H1 (cell line): Measurements from ENCODE around the gene SH3RF3. TPM values are rescaled to one million over a fixed set of nuclear protein-coding genes. Genes with fewer than 3 reads are reported as not detected.

Experiments used
- CTCF ChIA-PET: fragments of 300-600 bp; sonication (Branson Sonifier 250); formaldehyde crosslinking; loops from one replicate; lab custom pipeline; 2021; ENCODE audit not compliant: partially characterized antibody; lab: Charles Lee
- POLR2A ChIA-PET: fragments of 300-600 bp; sonication (Branson Sonifier 250); formaldehyde crosslinking; loops from one replicate; lab custom pipeline; 2021; ENCODE audit warnings: inconsistent platforms; ENCODE audit not compliant: partially characterized antibody; lab: Charles Lee
- DNase-seq, 2 experiments: peaks; one replicate each; pipeline versions ENCODE4 v3.0.0 to v3.0.0-alpha.2; 2010 to 2022; ENCODE audit warnings: low spot score in 2 of 2, low read depth in 1 of 2, mixed read lengths in 1 of 2
- FAIRE-seq: peaks from 2 replicates; lab custom pipeline; 2011; peaks lifted over from hg19 to GRCh38; lab: Jason Lieb, UNC
- H2AFZ ChIP-seq: 2 replicates; pipeline ENCODE4 v1.8.1; 2012; ENCODE audit warnings: low read length, inconsistent platforms
- H2AK5ac ChIP-seq: 2 replicates; pipeline ENCODE4 v1.6.1; 2013; ENCODE audit warnings: low read depth, low read length
- H2BK120ac ChIP-seq: replicated peaks from 2 replicates; pipeline ENCODE3; 2013; ENCODE audit warnings: low read depth, low read length, inconsistent platforms
- H2BK12ac ChIP-seq: 2 replicates; pipeline ENCODE4 v1.6.1; 2013; ENCODE audit warnings: low read depth, low read length
- H2BK15ac ChIP-seq: 2 replicates; pipeline ENCODE4 v1.6.1; 2013; ENCODE audit warnings: low read length
- H2BK20ac ChIP-seq: 2 replicates; pipeline ENCODE4 v1.6.1; 2013; ENCODE audit warnings: low read length
- H2BK5ac ChIP-seq: 2 replicates; pipeline ENCODE4 v1.6.1; 2013; ENCODE audit warnings: low read depth, low read length
- H3K14ac ChIP-seq: 2 replicates; pipeline ENCODE4 v1.6.1; 2013; ENCODE audit warnings: inconsistent platforms; ENCODE audit not compliant: insufficient read length
- H3K18ac ChIP-seq: 2 replicates; pipeline ENCODE4 v1.6.1; 2013; ENCODE audit warnings: low read length; ENCODE audit errors: extremely low read depth
- H3K23ac ChIP-seq: 2 replicates; pipeline ENCODE4 v1.6.1; 2013; ENCODE audit warnings: inconsistent platforms; ENCODE audit not compliant: insufficient read length
- H3K23me2 ChIP-seq: 2 replicates; pipeline ENCODE4 v1.6.1; 2013; ENCODE audit warnings: low read depth, low read length
- H3K27ac ChIP-seq: 2 replicates; pipeline ENCODE4 v1.6.1; 2011; ENCODE audit warnings: low read depth, low read length, inconsistent platforms
- H3K27me3 ChIP-seq, 4 experiments: replicated peaks in 1 of 4; 1 replicate in 1 of 4; 2 replicates in 3 of 4; pipeline versions ENCODE4 v1.6.1 to v1.8.1; 2011 to 2013; ENCODE audit warnings: low read length in 3 of 4, mild to moderate bottlenecking in 3 of 4, inconsistent platforms in 2 of 4, mixed read lengths in 2 of 4, moderate library complexity in 1 of 4; ENCODE audit not compliant: control insufficient read depth in 3 of 4, insufficient read depth in 3 of 4; ENCODE audit errors: extremely low read depth in 1 of 4
- H3K36me3 ChIP-seq, 4 experiments: 2 replicates each; pipeline versions ENCODE4 v1.6.1 to v1.8.1; 2011 to 2013; ENCODE audit warnings: mild to moderate bottlenecking in 4 of 4, low read length in 3 of 4, moderate library complexity in 2 of 4, control low read depth in 1 of 4, inconsistent platforms in 1 of 4; ENCODE audit not compliant: insufficient read depth in 4 of 4, control insufficient read depth in 2 of 4
- H3K4ac ChIP-seq: replicated peaks from 2 replicates; pipeline ENCODE3; 2013; ENCODE audit warnings: low read length, low read depth, mixed read lengths, inconsistent platforms; ENCODE audit not compliant: insufficient read length
- H3K4me1 ChIP-seq, 4 experiments: replicated peaks in 1 of 4; 1 replicate in 1 of 4; 2 replicates in 3 of 4; pipeline versions ENCODE4 v1.6.1 to v1.8.1; 2011 to 2013; ENCODE audit warnings: low read length in 3 of 4, inconsistent platforms in 2 of 4, mixed read lengths in 1 of 4; ENCODE audit not compliant: insufficient read depth in 4 of 4, control insufficient read depth in 3 of 4
- H3K4me2 ChIP-seq, 2 experiments: 2 replicates each; pipeline versions ENCODE4 v1.6.1 to v1.8.1; 2011 to 2013; ENCODE audit warnings: low read depth in 2 of 2, low read length in 2 of 2, control low read depth in 1 of 2, inconsistent platforms in 1 of 2, mild to moderate bottlenecking in 1 of 2; ENCODE audit not compliant: insufficient read depth in 1 of 2
- H3K4me3 ChIP-seq, 4 experiments: fragments of 200-600, 300-600 bp in 1 of 4; sonication (generic), shearing (Covaris generic), sonication (Bioruptor Twin) in 1 of 4; 2 replicates each; pipeline versions ENCODE4 v1.5.1 to v1.8.1; 2011 to 2016; ENCODE audit warnings: low read length in 4 of 4, low read depth in 3 of 4, control low read depth in 2 of 4, inconsistent platforms in 2 of 4, mild to moderate bottlenecking in 2 of 4, mixed read lengths in 1 of 4, moderate library complexity in 1 of 4; ENCODE audit not compliant: insufficient read depth in 2 of 4; ENCODE audit errors: extremely low read depth in 1 of 4
- H3K56ac ChIP-seq: replicated peaks from 2 replicates; pipeline ENCODE3; 2013; ENCODE audit warnings: low read depth, mild to moderate bottlenecking, mixed read lengths, low read length, inconsistent platforms; ENCODE audit not compliant: insufficient read length
- H3K79me1 ChIP-seq: 2 replicates; pipeline ENCODE4 v1.6.1; 2013; ENCODE audit warnings: low read depth, low read length, control low read depth
- H3K79me2 ChIP-seq, 2 experiments: 2 replicates each; pipeline versions ENCODE4 v1.6.1 to v1.8.1; 2012 to 2013; ENCODE audit warnings: low read length in 2 of 2, mild to moderate bottlenecking in 2 of 2, inconsistent platforms in 1 of 2; ENCODE audit not compliant: insufficient read depth in 2 of 2, control insufficient read depth in 1 of 2
- H3K9ac ChIP-seq, 4 experiments: replicated peaks in 1 of 4; 1 replicate in 1 of 4; 2 replicates in 3 of 4; pipeline versions ENCODE4 v1.6.1 to v1.8.1; 2011 to 2013; ENCODE audit warnings: low read depth in 3 of 4, low read length in 3 of 4, control low read depth in 2 of 4, mild to moderate bottlenecking in 2 of 4, moderate library complexity in 2 of 4, inconsistent platforms in 1 of 4; ENCODE audit errors: extremely low read depth in 1 of 4
- H3K9me3 ChIP-seq, 2 experiments: 2 replicates each; pipeline versions ENCODE4 v1.6.1 to v1.8.1; 2012 to 2013; ENCODE audit warnings: mild to moderate bottlenecking in 2 of 2, moderate library complexity in 2 of 2, control low read depth in 1 of 2, inconsistent platforms in 1 of 2, low read depth in 1 of 2, low read length in 1 of 2, mixed read lengths in 1 of 2; ENCODE audit not compliant: insufficient read depth in 2 of 2
- H4K20me1 ChIP-seq, 2 experiments: replicated peaks in 1 of 2; 2 replicates each; pipeline versions ENCODE3 to v1.8.1; 2011 to 2013; ENCODE audit warnings: inconsistent platforms in 2 of 2, low read length in 2 of 2, mild to moderate bottlenecking in 1 of 2; ENCODE audit not compliant: insufficient read depth in 2 of 2, control insufficient read depth in 1 of 2
- H4K5ac ChIP-seq: 2 replicates; pipeline ENCODE4 v1.6.1; 2013; ENCODE audit warnings: low read length, low read depth, mixed read lengths, inconsistent platforms; ENCODE audit not compliant: insufficient read length
- H4K8ac ChIP-seq: 2 replicates; pipeline ENCODE4 v1.8.0; 2013; ENCODE audit warnings: mild to moderate bottlenecking, moderate library complexity, low read length, inconsistent platforms; ENCODE audit not compliant: insufficient read depth; ENCODE audit errors: extremely low read depth
- H4K91ac ChIP-seq: replicated peaks from 2 replicates; pipeline ENCODE3; 2013; ENCODE audit warnings: low read length, mixed read lengths, inconsistent platforms; ENCODE audit not compliant: insufficient read length
- CBX5 ChIP-seq: fragments of 300-800, 300-1000 bp; sonication (generic); IDR thresholded peaks from 2 replicates; pipeline ENCODE4 v1.7.1; 2016; ENCODE audit warnings: antibody characterized with exemption, low read length, low read depth
- CEBPB ChIP-seq: IDR thresholded peaks from 2 replicates; pipeline ENCODE4 v1.6.1; 2012; ENCODE audit warnings: low read depth, low read length
- CHD1 ChIP-seq: IDR thresholded peaks from 2 replicates; pipeline ENCODE4 v1.6.1; 2012; ENCODE audit warnings: low read depth, low read length, improper control_type of control experiment
- CHD2 ChIP-seq: IDR thresholded peaks from 2 replicates; pipeline ENCODE4 v1.6.1; 2012; ENCODE audit warnings: low read length, improper control_type of control experiment
- EGR1 ChIP-seq: IDR thresholded peaks from 2 replicates; pipeline ENCODE4 v1.6.1; 2011; ENCODE audit warnings: low read depth, low read length, borderline replicate concordance
- EZH2 ChIP-seq: fragments of 200-600 bp; sonication (generic); IDR thresholded peaks from 2 replicates; pipeline ENCODE4 v1.7.1; 2012; ENCODE audit warnings: low read depth, mild to moderate bottlenecking, moderate library complexity, low read length, inconsistent platforms; ENCODE audit not compliant: severe bottlenecking
- FOSL1 ChIP-seq: IDR thresholded peaks from 2 replicates; pipeline ENCODE4 v1.6.1; 2011; ENCODE audit warnings: mild to moderate bottlenecking, low read depth, low read length, moderate library complexity; ENCODE audit not compliant: insufficient read depth
- GTF2F1 ChIP-seq: IDR thresholded peaks from 2 replicates; pipeline ENCODE4 v1.6.1; 2012; ENCODE audit warnings: low read depth, low read length, improper control_type of control experiment, borderline replicate concordance
- HDAC6 ChIP-seq: IDR thresholded peaks from one replicate; pipeline ENCODE4 v1.7.1; 2012; ENCODE audit warnings: low read depth, mild to moderate bottlenecking, inconsistent platforms, low read length, moderate library complexity
- KDM1A ChIP-seq: fragments of 200-600, 300-600 bp; sonication (generic); IDR thresholded peaks from 2 replicates; pipeline ENCODE4 v1.7.1; 2016; ENCODE audit warnings: mild to moderate bottlenecking, low read length, borderline replicate concordance
- KDM5A ChIP-seq: fragments of 200-600 bp; IDR thresholded peaks from 2 replicates; pipeline ENCODE4 v1.7.1; 2012; ENCODE audit warnings: mild to moderate bottlenecking, low read length, inconsistent platforms, mixed read lengths
- SAP30 ChIP-seq: fragments of 300-600 bp; sonication (generic); IDR thresholded peaks from 2 replicates; pipeline ENCODE4 v1.7.1; 2012; ENCODE audit warnings: low read length, moderate library complexity, mild to moderate bottlenecking, inconsistent platforms; ENCODE audit not compliant: insufficient read depth, insufficient replicate concordance
- SP2 ChIP-seq: IDR thresholded peaks from 2 replicates; pipeline ENCODE4 v1.6.1; 2012; ENCODE audit warnings: mild to moderate bottlenecking, low read length, inconsistent platforms
- TAF1 ChIP-seq: IDR thresholded peaks from 2 replicates; pipeline ENCODE4 v1.6.1; 2011; ENCODE audit warnings: mild to moderate bottlenecking, low read depth, low read length
- TEAD4 ChIP-seq: IDR thresholded peaks from 2 replicates; pipeline ENCODE4 v1.6.1; 2012; ENCODE audit warnings: low read depth, low read length, inconsistent platforms, mixed read lengths
- YY1 ChIP-seq: IDR thresholded peaks from 2 replicates; pipeline ENCODE4 v1.6.1; 2011; ENCODE audit warnings: low read depth, mild to moderate bottlenecking, low read length
- WGBS, 2 experiments: shearing (Covaris generic) in 1 of 2; methylation state at CpG; one replicate each; pipeline versions ENCODE4 v1.1.6 to v1.1.7; 2013 to 2015; ENCODE audit warnings: low lambda C conversion rate in 2 of 2, mixed read lengths in 2 of 2, inconsistent platforms in 1 of 2, low coverage in 1 of 2, missing lambda C conversion rate in 1 of 2; ENCODE audit not compliant: insufficient replicate concordance in 2 of 2, insufficient coverage in 1 of 2, insufficient read length in 1 of 2; ENCODE audit errors: extremely low coverage in 1 of 2, missing lambda C conversion rate in 1 of 2; 5-methylcytosine and 5-hydroxymethylcytosine counted together
- polyA plus RNA-seq, 7 experiments: library from polyadenylated mRNA; depleted of rRNA in 3 of 7; stranded (reverse) in 5 of 7; unstranded in 2 of 7; fragments of >200 nt in 5 of 7; fragments of 200-250 nt in 2 of 7; gene quantifications; 1 replicate in 5 of 7; 2 replicates in 1 of 7; 4 replicates in 1 of 7; pipeline versions ENCODE4 v1.2.1 to v1.2.3, GENCODE V29; 2011 to 2013; ENCODE audit warnings: missing spikeins in 2 of 7, mixed read lengths in 2 of 7
- total RNA-seq: library from RNA; stranded (reverse); fragmentation: NEBNext Ultra II Directional; extraction: Animal tissue kit (Norgen Biotek cat#: 25700); gene quantifications from 2 replicates; pipeline ENCODE4 v1.2.1, GENCODE V29; 2021

SH3RF3 gene
- total and polyA plus RNA-seq, 2 of the 8 experiments (the other 6 are each of a cell fraction or from before 2014, with no cell fraction given), result 0.11 to 0.65 TPM

DNA sequence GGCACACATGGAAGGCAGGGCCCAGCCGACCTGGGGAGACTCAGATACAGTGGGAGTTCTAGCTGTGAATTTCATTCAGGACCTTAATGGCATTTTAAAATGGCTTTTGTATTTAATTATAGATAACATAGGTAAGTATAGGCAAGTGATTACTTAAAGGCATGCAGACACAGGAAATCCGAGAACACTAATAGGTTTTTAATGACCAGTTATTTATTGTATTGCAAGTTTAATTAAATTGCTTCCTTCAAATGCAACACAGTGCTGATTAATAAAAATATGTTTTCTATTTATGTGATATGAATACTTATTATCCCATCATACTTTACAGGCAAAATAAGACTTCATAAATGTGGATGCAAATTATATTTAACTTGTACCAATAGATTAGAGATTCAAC is 19.7 kb upstream of the SH3RF3 start:
- Histone ChIP-seq H3K4ac (no peak overlapping the region), H2BK20ac (no peak overlapping the region)
- CTCF ChIA-PET, result no interaction called here
- no peak for DNase-seq
- no peak for TF ChIP-seq GTF2F1
- no peak for TF ChIP-seq TEAD4
- no peak for TF ChIP-seq EZH2
- no peak for TF ChIP-seq CEBPB
- no peak for TF ChIP-seq CBX5
- TF ChIP-seq TAF1, result no peak
- no peak for TF ChIP-seq CHD2
- TF ChIP-seq KDM5A, result no peak
- TF ChIP-seq CHD1, result no peak
- TF ChIP-seq YY1, result no peak
- no peak for TF ChIP-seq FOSL1
- no peak for TF ChIP-seq SAP30
- TF ChIP-seq KDM1A, result no peak
- no peak for TF ChIP-seq SP2
- no peak for TF ChIP-seq HDAC6
- TF ChIP-seq EGR1, result no peak
- TF ChIP-seq, all 59 proteins: peak for 0
- POLR2A ChIA-PET, result no interaction called here
- H3K27me3 ChIP-seq, result peaks cover 9 to 22% (median 14%) of the 10 kb centered on the region in 4 experiments
- H4K91ac ChIP-seq, result no peak overlapping the region
- no peaks in the 10 kb centered on the region for H3K79me2 ChIP-seq
- WGBS, 2 experiments, result 89% methylated on average over 2 of the region's 2 CpGs; no CpG with 5 or more reads in 1 of the 2 experiments
- H2BK12ac ChIP-seq, result no peak overlapping the region
- no peak overlapping the region for H4K8ac ChIP-seq
- no peak overlapping the region for H3K9ac ChIP-seq
- H3K4me1 ChIP-seq, result no peaks in the 10 kb centered on the region
- H3K14ac ChIP-seq, result no peak overlapping the region
- H3K23ac ChIP-seq, result no peak overlapping the region
- no peak for FAIRE-seq
- no peak overlapping the region for H3K4me2 ChIP-seq
- peaks cover 0 to 2% of the 10 kb centered on the region in 2 experiments for H4K20me1 ChIP-seq
- H4K5ac ChIP-seq, result no peak overlapping the region
- H2BK120ac ChIP-seq, result no peak overlapping the region
- H2BK5ac ChIP-seq, result no peak overlapping the region
- H3K4me3 ChIP-seq, result no peak overlapping the region
- H3K56ac ChIP-seq, result no peak overlapping the region
- H2AFZ ChIP-seq, result no peak overlapping the region
- H3K23me2 ChIP-seq, result no peaks in the 10 kb centered on the region
- H2AK5ac ChIP-seq, result no peak overlapping the region
- no peak overlapping the region for H3K27ac ChIP-seq
- H3K79me1 ChIP-seq, result no peaks in the 10 kb centered on the region
- no peaks in the 10 kb centered on the region for H3K9me3 ChIP-seq
- H2BK15ac ChIP-seq, result no peak overlapping the region
- no peaks in the 10 kb centered on the region for H3K36me3 ChIP-seq
- H3K18ac ChIP-seq, result no peak overlapping the region
